Measurements from ENCODE around the gene SORBS1.

- TF ChIP-seq YEATS4 (CRISPR knock-in tag; IDR thresholded peaks at IDR 0.05; ENCODE audit: borderline replicate concordance): no peak
- TF ChIP-seq CTCF (CRISPR knock-in tag; IDR thresholded peaks at IDR 0.05): no peak
- TF ChIP-seq SRF (IDR thresholded peaks at IDR 0.05; ENCODE audit: low read depth, low read length): no peak
- TF ChIP-seq ATAD3A (CRISPR knock-in tag; IDR thresholded peaks at IDR 0.05): no peak
- TF ChIP-seq MTA3 (CRISPR knock-in tag; IDR thresholded peaks at IDR 0.05): no peak
- no peak for TF ChIP-seq ZNF510 (CRISPR knock-in tag; IDR thresholded peaks at IDR 0.05; ENCODE audit: low read depth)
- no peak for TF ChIP-seq POLR2AphosphoS5 (IDR thresholded peaks at IDR 0.05; ENCODE audit: low read depth, low read length)
- TF ChIP-seq ZNF619 (CRISPR knock-in tag; IDR thresholded peaks at IDR 0.05): no peak
- no peak for TF ChIP-seq JUN (CRISPR knock-in tag; IDR thresholded peaks at IDR 0.05)
- TF ChIP-seq HNRNPLL (IDR thresholded peaks at IDR 0.05; ENCODE audit: low read depth, low read length, poor library complexity, severe bottlenecking): no peak
- no peak for TF ChIP-seq MXD3 (CRISPR knock-in tag; IDR thresholded peaks at IDR 0.05)
- TF ChIP-seq NFKB2 (CRISPR knock-in tag; IDR thresholded peaks at IDR 0.05; ENCODE audit: borderline replicate concordance): no peak
- no peak for TF ChIP-seq ZNF800 (CRISPR knock-in tag; IDR thresholded peaks at IDR 0.05)
- TF ChIP-seq ARID3A (IDR thresholded peaks at IDR 0.05; ENCODE audit: low read depth, low read length): no peak
These were observed 225.1 kb downstream of the SORBS1 start for GRCh38 chr10:95335933-95336699.
